ENCODE data around the gene KLHL29. TPM values are rescaled to one million over a fixed set of nuclear protein-coding genes. Genes with fewer than 3 reads are reported as not detected.

The KLHL29 gene
- total and polyA plus RNA-seq, 2 of the 13 experiments (the other 11 are each of a cell fraction or from before 2014, with no cell fraction given), result 0.01 TPM; not detected in 1

- TF ChIP-seq BORCS8-MEF2B (CRISPR knock-in tag; IDR thresholded peaks at IDR 0.05), result no peak
Observed at GRCh38 chr2:23620841-23621341, 235.9 kb downstream of the KLHL29 start (continued).

- DNase-seq (ENCODE audit: low spot score) (no peak), ATAC-seq (no peak), FAIRE-seq (no peak)
- in situ Hi-C loops (cut with HindIII; ENCODE audit: extremely low pct_ligation_motif_present, low pct_unique_long_range_greater_than_20kb), result no loop called here
- no peaks in the 10 kb centered on the region for H4K20me1 ChIP-seq (ENCODE audit: insufficient read depth, low read length)
- H2AFZ ChIP-seq (ENCODE audit: low read length), result no peak overlapping the region
- H3K27me3 ChIP-seq (ENCODE audit: control insufficient read depth in 1 of 2, insufficient read depth in 2 of 2, low read length in 2 of 2), result peaks cover 3 to 32% of the 10 kb centered on the region in 2 experiments
- TF ChIP-seq ZNF691 (CRISPR knock-in tag; IDR thresholded peaks at IDR 0.05; ENCODE audit: borderline replicate concordance, low read depth), result no peak
- H3K4me3 ChIP-seq (replicated peaks in 1 of 3; ENCODE audit: insufficient read depth in 1 of 3, low read depth in 2 of 3, low read length in 3 of 3), result no peak overlapping the region
- CTCF ChIA-PET (ENCODE audit: low intra/inter-chr PET ratio, low total read pairs), result no interaction called here
- no peak overlapping the region for H3K27ac ChIP-seq (ENCODE audit: extremely low read length, insufficient read depth, low read length)
- H3K9me3 ChIP-seq (ENCODE audit: low read length), result peaks cover 8% of the 10 kb centered on the region; the same call in 1 of the 2 replicates
- H3K36me3 ChIP-seq (replicated peaks in 1 of 2; ENCODE audit: control insufficient read depth in 1 of 2, insufficient read depth in 2 of 2, low read length in 2 of 2), result no peaks in the 10 kb centered on the region
- no peak overlapping the region for H3K4me2 ChIP-seq (ENCODE audit: low read depth, low read length)
- H3K79me2 ChIP-seq (ENCODE audit: insufficient read depth, low read length), result no peaks in the 10 kb centered on the region
- POLR2A ChIA-PET, result no interaction called here
- intact Hi-C loops (cut with micrococcal nuclease; ENCODE audit: unreplicated experiment), result no loop called here
- H3K9ac ChIP-seq (ENCODE audit: insufficient read depth, low read depth, low read length), result no peak overlapping the region
- H3K4me1 ChIP-seq (ENCODE audit: insufficient read depth, low read length), result peaks cover 3% of the 10 kb centered on the region; the same call in 1 of the 2 replicates
- 10% methylated on average over 5 of the region's 5 CpGs for WGBS (ENCODE audit: low lambda C conversion rate)
- no TSS peak for BruUV-seq (replicated peaks)
Observed at GRCh38 chr2:23621616-23622015, 236.6 kb downstream of the KLHL29 start.

GRCh38 chr2:23622466-23622865, 237.5 kb downstream of the KLHL29 start:
- FAIRE-seq (no peak), DNase-seq (ENCODE audit: low spot score) (no peak), ATAC-seq (no peak)
- Histone ChIP-seq H3K4me1 (ENCODE audit: insufficient read depth, low read length) (no peaks in the 10 kb centered on the region), H3K27ac (ENCODE audit: extremely low read length, insufficient read depth, low read length) (no peak overlapping the region), H3K79me2 (ENCODE audit: insufficient read depth, low read length) (no peaks in the 10 kb centered on the region), H3K36me3 (replicated peaks in 1 of 2; ENCODE audit: control insufficient read depth in 1 of 2, insufficient read depth in 2 of 2, low read length in 2 of 2) (no peaks in the 10 kb centered on the region), H3K4me2 (ENCODE audit: low read depth, low read length) (no peak overlapping the region), H3K9me3 (ENCODE audit: low read length) (peaks cover 8% of the 10 kb centered on the region; the same call in 1 of the 2 replicates), H3K4me3 (replicated peaks in 1 of 3; ENCODE audit: insufficient read depth in 1 of 3, low read depth in 2 of 3, low read length in 3 of 3) (no peak overlapping the region), H3K9ac (ENCODE audit: insufficient read depth, low read depth, low read length) (no peak overlapping the region), H3K27me3 (ENCODE audit: control insufficient read depth in 1 of 2, insufficient read depth in 2 of 2, low read length in 2 of 2) (peaks cover 3 to 23% of the 10 kb centered on the region in 2 experiments), H4K20me1 (ENCODE audit: insufficient read depth, low read length) (no peaks in the 10 kb centered on the region), H2AFZ (ENCODE audit: low read length) (no peak overlapping the region)
- 47% methylated on average over 7 of the region's 8 CpGs for WGBS (ENCODE audit: low lambda C conversion rate)
- POLR2A ChIA-PET, result no interaction called here
- CTCF ChIA-PET (ENCODE audit: low intra/inter-chr PET ratio, low total read pairs), result no interaction called here
- in situ Hi-C loops (cut with HindIII; ENCODE audit: extremely low pct_ligation_motif_present, low pct_unique_long_range_greater_than_20kb) (no loop called here), intact Hi-C loops (cut with micrococcal nuclease; ENCODE audit: unreplicated experiment) (no loop called here)
- BruUV-seq (replicated peaks), result no TSS peak
- TF ChIP-seq RELA (CRISPR knock-in tag; IDR thresholded peaks at IDR 0.05) (no peak), ZNF792 (CRISPR knock-in tag; IDR thresholded peaks at IDR 0.05) (no peak), TFAP4 (IDR thresholded peaks at IDR 0.05; ENCODE audit: borderline replicate concordance, low read depth) (no peak), ZNF251 (CRISPR knock-in tag; IDR thresholded peaks at IDR 0.05) (no peak), FOXA1 (IDR thresholded peaks at IDR 0.05) (no peak), FOXA1 (CRISPR knock-in tag; IDR thresholded peaks at IDR 0.05) (no peak), MATR3 (CRISPR knock-in tag; IDR thresholded peaks at IDR 0.05) (no peak)
- TF ChIP-seq, protein P1, sequence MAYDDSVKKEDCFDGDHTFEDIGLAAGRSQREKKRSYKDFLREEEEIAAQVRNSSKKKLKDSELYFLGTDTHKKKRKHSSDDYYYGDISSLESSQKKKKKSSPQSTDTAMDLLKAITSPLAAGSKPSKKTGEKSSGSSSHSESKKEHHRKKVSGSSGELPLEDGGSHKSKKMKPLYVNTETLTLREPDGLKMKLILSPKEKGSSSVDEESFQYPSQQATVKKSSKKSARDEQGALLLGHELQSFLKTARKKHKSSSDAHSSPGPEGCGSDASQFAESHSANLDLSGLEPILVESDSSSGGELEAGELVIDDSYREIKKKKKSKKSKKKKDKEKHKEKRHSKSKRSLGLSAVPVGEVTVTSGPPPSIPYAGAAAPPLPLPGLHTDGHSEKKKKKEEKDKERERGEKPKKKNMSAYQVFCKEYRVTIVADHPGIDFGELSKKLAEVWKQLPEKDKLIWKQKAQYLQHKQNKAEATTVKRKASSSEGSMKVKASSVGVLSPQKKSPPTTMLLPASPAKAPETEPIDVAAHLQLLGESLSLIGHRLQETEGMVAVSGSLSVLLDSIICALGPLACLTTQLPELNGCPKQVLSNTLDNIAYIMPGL (CRISPR knock-in tag; IDR thresholded peaks at IDR 0.05; ENCODE audit: borderline replicate concordance in 1 of 2, low read depth in 1 of 2), result no peak

Data from HepG2 (cell line).